HepG2 (cell line): ENCODE results near the gene EWSR1. TPM values are rescaled to one million over a fixed set of nuclear protein-coding genes. Genes with fewer than 3 reads are reported as not detected.

ENCODE experiments used
- FOSL1 ChIP-seq: sonication (generic); formaldehyde crosslinking; IDR thresholded peaks from 2 replicates; pipeline ENCODE4 v1.9.0; 2021; ENCODE audit warnings: missing genetic modification reagents, borderline replicate concordance
- HOXA5 ChIP-seq: sonication (generic); formaldehyde crosslinking; IDR thresholded peaks from 2 replicates; pipeline ENCODE4 v1.4.0; 2020; ENCODE audit warnings: missing genetic modification reagents
- IRX3 ChIP-seq: sonication (generic); formaldehyde crosslinking; IDR thresholded peaks from 2 replicates; pipeline ENCODE4 v1.8.1; 2023; ENCODE audit warnings: mild to moderate bottlenecking, low read depth, missing genetic modification reagents, borderline replicate concordance
- KLF13 ChIP-seq: sonication (generic); formaldehyde crosslinking; IDR thresholded peaks from 2 replicates; pipeline ENCODE4 v1.4.0; 2020; ENCODE audit warnings: mild to moderate bottlenecking, missing genetic modification reagents
- NR2F6 ChIP-seq, 2 experiments: IDR thresholded peaks; 2 replicates each; pipeline ENCODE4 v1.6.1; 2016; ENCODE audit warnings: antibody characterized with exemption in 1 of 2, mild to moderate bottlenecking in 1 of 2
- RAD21 ChIP-seq: fragments of 450-650 bp; formaldehyde crosslinking; IDR thresholded peaks from 2 replicates; pipeline ENCODE4 v1.5.0; 2020; ENCODE audit warnings: mild to moderate bottlenecking
- RFX5 ChIP-seq: IDR thresholded peaks from 2 replicates; pipeline ENCODE4 v1.6.1; 2011; ENCODE audit warnings: low read depth, low read length, improper control_type of control experiment
- ZC3H13 ChIP-seq: sonication (generic); formaldehyde crosslinking; IDR thresholded peaks from 2 replicates; pipeline ENCODE4 v1.8.1; 2023; ENCODE audit warnings: mild to moderate bottlenecking, missing genetic modification reagents, moderate library complexity
- ZNF124 ChIP-seq: sonication (generic); formaldehyde crosslinking; IDR thresholded peaks from 2 replicates; pipeline ENCODE4 v1.4.0; 2020; ENCODE audit warnings: missing genetic modification reagents
- ZNF441 ChIP-seq: sonication (generic); formaldehyde crosslinking; IDR thresholded peaks from 2 replicates; pipeline ENCODE4 v1.7.0; 2021; ENCODE audit warnings: missing genetic modification reagents, borderline replicate concordance
- ZNF891 ChIP-seq: sonication (generic); formaldehyde crosslinking; IDR thresholded peaks from 2 replicates; pipeline ENCODE4 v1.5.0; 2020; ENCODE audit warnings: mild to moderate bottlenecking, missing genetic modification reagents
- polyA plus RNA-seq, 8 experiments: library from polyadenylated mRNA; depleted of rRNA in 3 of 8; stranded (reverse) in 7 of 8; unstranded in 1 of 8; fragments of >200 nt; fragmentation: Illumina TruSeq in 4 of 8; extraction: Trizol in 4 of 8; gene quantifications; 2 replicates each; pipeline versions ENCODE4 v1.2.1 to v1.2.3, GENCODE V29; 2011 to 2016; ENCODE audit warnings: low read depth in 4 of 8, missing spikeins in 1 of 8, mixed read lengths in 1 of 8; ENCODE audit not compliant: insufficient read depth in 1 of 8
- total RNA-seq, 5 experiments: library from RNA; depleted of rRNA; stranded (reverse); fragments of >200 nt; fragmentation: Illumina TruSeq; extraction: Trizol; gene quantifications; 2 replicates each; pipeline ENCODE4 v1.2.3, GENCODE V29; 2016; ENCODE audit warnings: low read depth in 1 of 5
- TF ChIP-seq, protein P1 (sequence below): sonication (generic); formaldehyde crosslinking; conservative IDR thresholded peaks from 2 replicates; pipeline ENCODE4 v1.4.0; 2020; ENCODE audit warnings: mild to moderate bottlenecking, missing genetic modification reagents, moderate library complexity
- TF ChIP-seq, protein P2 (sequence below): sonication (generic); formaldehyde crosslinking; IDR thresholded peaks from 2 replicates; pipeline ENCODE4 v1.5.1; 2020; ENCODE audit warnings: mild to moderate bottlenecking, missing genetic modification reagents, borderline replicate concordance
- TF ChIP-seq, protein P3 (sequence below): sonication (generic); formaldehyde crosslinking; IDR thresholded peaks from 2 replicates; pipeline ENCODE4 v1.5.0; 2020; ENCODE audit warnings: mild to moderate bottlenecking, missing genetic modification reagents
- TF ChIP-seq, protein P4 (sequence below): sonication (generic); formaldehyde crosslinking; IDR thresholded peaks from 2 replicates; pipeline ENCODE4 v1.8.0; 2022; ENCODE audit warnings: low read depth, missing genetic modification reagents
- TF ChIP-seq, protein P5 (sequence below): sonication (generic); formaldehyde crosslinking; IDR thresholded peaks from 2 replicates; pipeline ENCODE4 v1.5.0; 2020; ENCODE audit warnings: missing genetic modification reagents, mild to moderate bottlenecking, borderline replicate concordance
- TF ChIP-seq, protein P6 (sequence below): IDR thresholded peaks from 2 replicates; pipeline ENCODE4 v1.6.1; 2016; ENCODE audit warnings: low read depth, borderline replicate concordance

Gene EWSR1
- total and polyA plus RNA-seq, 2 of the 13 experiments (the other 11 are each of a cell fraction or from before 2014, with no cell fraction given): 211 to 326 TPM

DNA sequence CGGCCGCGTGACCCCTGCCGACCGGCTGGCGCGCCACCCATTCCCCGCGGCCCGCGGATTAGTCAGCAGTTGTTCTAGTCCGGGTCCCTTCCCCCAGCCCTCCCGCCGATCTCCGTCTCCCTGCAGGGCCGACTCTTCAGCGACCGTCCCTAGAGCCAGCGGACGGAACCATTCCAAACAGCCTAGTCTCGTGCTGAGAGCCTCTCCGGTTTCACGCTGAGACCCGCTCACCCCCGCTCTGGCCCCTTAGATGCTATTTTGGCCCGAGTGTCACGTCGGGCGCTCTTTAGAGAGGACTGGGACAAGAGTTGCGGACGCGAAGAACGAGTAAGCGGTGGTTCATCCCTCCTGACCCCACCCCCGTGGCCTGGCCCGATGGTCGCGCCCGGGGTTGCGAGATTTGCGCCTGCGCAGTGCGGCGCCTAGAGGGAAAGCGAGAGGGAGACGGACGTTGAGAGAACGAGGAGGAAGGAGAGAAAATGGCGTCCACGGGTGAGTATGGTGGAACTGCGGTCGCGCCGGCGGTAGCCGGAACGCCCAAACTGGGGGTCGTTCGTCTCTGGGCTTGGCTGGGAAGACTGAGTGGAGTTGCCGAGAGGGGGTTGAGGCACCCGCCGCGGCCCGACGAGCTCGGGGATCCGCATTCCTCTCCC, at the start of gene EWSR1, which contains the start of gene RHBDD3 (continued):
- TF ChIP-seq, protein P1, sequence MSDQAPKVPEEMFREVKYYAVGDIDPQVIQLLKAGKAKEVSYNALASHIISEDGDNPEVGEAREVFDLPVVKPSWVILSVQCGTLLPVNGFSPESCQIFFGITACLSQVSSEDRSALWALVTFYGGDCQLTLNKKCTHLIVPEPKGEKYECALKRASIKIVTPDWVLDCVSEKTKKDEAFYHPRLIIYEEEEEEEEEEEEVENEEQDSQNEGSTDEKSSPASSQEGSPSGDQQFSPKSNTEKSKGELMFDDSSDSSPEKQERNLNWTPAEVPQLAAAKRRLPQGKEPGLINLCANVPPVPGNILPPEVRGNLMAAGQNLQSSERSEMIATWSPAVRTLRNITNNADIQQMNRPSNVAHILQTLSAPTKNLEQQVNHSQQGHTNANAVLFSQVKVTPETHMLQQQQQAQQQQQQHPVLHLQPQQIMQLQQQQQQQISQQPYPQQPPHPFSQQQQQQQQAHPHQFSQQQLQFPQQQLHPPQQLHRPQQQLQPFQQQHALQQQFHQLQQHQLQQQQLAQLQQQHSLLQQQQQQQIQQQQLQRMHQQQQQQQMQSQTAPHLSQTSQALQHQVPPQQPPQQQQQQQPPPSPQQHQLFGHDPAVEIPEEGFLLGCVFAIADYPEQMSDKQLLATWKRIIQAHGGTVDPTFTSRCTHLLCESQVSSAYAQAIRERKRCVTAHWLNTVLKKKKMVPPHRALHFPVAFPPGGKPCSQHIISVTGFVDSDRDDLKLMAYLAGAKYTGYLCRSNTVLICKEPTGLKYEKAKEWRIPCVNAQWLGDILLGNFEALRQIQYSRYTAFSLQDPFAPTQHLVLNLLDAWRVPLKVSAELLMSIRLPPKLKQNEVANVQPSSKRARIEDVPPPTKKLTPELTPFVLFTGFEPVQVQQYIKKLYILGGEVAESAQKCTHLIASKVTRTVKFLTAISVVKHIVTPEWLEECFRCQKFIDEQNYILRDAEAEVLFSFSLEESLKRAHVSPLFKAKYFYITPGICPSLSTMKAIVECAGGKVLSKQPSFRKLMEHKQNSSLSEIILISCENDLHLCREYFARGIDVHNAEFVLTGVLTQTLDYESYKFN (CRISPR knock-in tag): peak; percentile 31
- TF ChIP-seq FOSL1 (CRISPR knock-in tag): no peak
- TF ChIP-seq, protein P2, sequence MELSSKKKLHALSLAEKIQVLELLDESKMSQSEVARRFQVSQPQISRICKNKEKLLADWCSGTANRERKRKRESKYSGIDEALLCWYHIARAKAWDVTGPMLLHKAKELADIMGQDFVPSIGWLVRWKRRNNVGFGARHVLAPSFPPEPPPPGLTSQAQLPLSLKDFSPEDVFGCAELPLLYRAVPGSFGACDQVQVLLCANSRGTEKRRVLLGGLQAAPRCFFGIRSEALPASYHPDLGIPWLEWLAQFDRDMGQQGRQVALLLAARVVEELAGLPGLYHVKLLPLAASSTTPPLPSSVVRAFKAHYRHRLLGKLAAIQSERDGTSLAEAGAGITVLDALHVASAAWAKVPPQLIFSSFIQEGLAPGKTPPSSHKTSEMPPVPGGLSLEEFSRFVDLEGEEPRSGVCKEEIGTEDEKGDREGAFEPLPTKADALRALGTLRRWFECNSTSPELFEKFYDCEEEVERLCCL (CRISPR knock-in tag): no peak
- TF ChIP-seq RAD21 (CRISPR knock-in tag): peak; percentile 64; the same call in 1 of the 2 replicates
- TF ChIP-seq, protein P3, sequence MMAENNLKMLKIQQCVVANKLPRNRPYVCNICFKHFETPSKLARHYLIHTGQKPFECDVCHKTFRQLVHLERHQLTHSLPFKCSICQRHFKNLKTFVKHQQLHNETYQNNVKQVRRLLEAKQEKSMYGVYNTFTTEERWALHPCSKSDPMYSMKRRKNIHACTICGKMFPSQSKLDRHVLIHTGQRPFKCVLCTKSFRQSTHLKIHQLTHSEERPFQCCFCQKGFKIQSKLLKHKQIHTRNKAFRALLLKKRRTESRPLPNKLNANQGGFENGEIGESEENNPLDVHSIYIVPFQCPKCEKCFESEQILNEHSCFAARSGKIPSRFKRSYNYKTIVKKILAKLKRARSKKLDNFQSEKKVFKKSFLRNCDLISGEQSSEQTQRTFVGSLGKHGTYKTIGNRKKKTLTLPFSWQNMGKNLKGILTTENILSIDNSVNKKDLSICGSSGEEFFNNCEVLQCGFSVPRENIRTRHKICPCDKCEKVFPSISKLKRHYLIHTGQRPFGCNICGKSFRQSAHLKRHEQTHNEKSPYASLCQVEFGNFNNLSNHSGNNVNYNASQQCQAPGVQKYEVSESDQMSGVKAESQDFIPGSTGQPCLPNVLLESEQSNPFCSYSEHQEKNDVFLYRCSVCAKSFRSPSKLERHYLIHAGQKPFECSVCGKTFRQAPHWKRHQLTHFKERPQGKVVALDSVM: no peak
- no peak for TF ChIP-seq ZNF891
- TF ChIP-seq ZNF441 (CRISPR knock-in tag): no peak
- TF ChIP-seq, protein P4, sequence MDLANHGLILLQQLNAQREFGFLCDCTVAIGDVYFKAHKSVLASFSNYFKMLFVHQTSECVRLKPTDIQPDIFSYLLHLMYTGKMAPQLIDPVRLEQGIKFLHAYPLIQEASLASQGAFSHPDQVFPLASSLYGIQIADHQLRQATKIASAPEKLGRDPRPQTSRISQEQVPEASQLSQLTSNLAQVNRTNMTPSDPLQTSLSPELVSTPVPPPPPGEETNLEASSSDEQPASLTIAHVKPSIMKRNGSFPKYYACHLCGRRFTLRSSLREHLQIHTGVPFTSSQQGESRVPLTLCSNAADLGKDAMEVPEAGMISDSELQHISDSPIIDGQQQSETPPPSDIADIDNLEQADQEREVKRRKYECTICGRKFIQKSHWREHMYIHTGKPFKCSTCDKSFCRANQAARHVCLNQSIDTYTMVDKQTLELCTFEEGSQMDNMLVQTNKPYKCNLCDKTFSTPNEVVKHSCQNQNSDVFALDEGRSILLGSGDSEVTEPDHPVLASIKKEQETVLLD (CRISPR knock-in tag): no peak
- TF ChIP-seq RFX5: peak; percentile 27; the same call in 1 of the 2 replicates
- 0 out of 2 replicates have a peak, but pooled peaks have one; percentile 54 for TF ChIP-seq HOXA5 (CRISPR knock-in tag)
- no peak; the same call in none of the 2 replicates for TF ChIP-seq ZC3H13 (CRISPR knock-in tag)
- TF ChIP-seq ZNF124 (CRISPR knock-in tag): no peak
- no peak for TF ChIP-seq KLF13 (CRISPR knock-in tag)
- TF ChIP-seq, protein P5, sequence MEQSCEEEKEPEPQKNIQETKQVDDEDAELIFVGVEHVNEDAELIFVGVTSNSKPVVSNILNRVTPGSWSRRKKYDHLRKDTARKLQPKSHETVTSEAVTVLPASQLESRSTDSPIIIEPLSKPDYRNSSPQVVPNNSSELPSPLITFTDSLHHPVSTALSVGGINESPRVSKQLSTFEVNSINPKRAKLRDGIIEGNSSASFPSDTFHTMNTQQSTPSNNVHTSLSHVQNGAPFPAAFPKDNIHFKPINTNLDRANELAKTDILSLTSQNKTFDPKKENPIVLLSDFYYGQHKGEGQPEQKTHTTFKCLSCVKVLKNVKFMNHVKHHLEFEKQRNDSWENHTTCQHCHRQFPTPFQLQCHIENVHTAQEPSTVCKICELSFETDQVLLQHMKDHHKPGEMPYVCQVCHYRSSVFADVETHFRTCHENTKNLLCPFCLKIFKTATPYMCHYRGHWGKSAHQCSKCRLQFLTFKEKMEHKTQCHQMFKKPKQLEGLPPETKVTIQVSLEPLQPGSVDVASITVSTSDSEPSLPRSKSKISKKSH (CRISPR knock-in tag): peak; percentile 60; the same call in 1 of the 2 replicates
- TF ChIP-seq IRX3 (CRISPR knock-in tag): peak; percentile 34; the same call in 1 of the 2 replicates
- TF ChIP-seq, protein P6, sequence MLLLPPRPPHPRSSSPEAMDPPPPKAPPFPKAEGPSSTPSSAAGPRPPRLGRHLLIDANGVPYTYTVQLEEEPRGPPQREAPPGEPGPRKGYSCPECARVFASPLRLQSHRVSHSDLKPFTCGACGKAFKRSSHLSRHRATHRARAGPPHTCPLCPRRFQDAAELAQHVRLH: peak; percentile 78; the same call in 1 of the 2 replicates
- peak; percentile 75 for TF ChIP-seq NR2F6 (IDR thresholded peaks at IDR 0.05)
- 0 out of 2 replicates have a peak, but pooled peaks have one; percentile 32 for TF ChIP-seq NR2F6 (CRISPR knock-in tag; IDR thresholded peaks at IDR 0.05)
